Measurements from ENCODE around the gene BTNL8.
"Not testable (repeated sequence)": the region's sequence is repeated elsewhere in the genome, so short reads cannot be mapped to it uniquely, and the experiment has no call there.

The BTNL8 gene

GRCh38 chr5:180885845-180886529, 13.0 kb upstream of the BTNL8 start:
- not testable (repeated sequence) for FAIRE-seq

GRCh38 chr5:180889381-180889780, 9.6 kb upstream of the BTNL8 start:
- FAIRE-seq = no peak

GRCh38 chr5:180895330-180895729, 3.6 kb upstream of the BTNL8 start:
- FAIRE-seq = not testable (repeated sequence)

- no peak for FAIRE-seq
These were observed 1.2 kb downstream of the BTNL8 start for GRCh38 chr5:180900178-180900577.

- no peak for FAIRE-seq
These were observed 2.5 kb downstream of the BTNL8 start for GRCh38 chr5:180901319-180902009.

- no peak for FAIRE-seq
These were observed 9.4 kb downstream of the BTNL8 start for GRCh38 chr5:180908400-180908799.

GRCh38 chr5:180908998-180909731, 10.2 kb downstream of the BTNL8 start:
- FAIRE-seq = no peak

GRCh38 chr5:180909782-180910181, 10.8 kb downstream of the BTNL8 start:
- FAIRE-seq = no peak

- FAIRE-seq = no peak
These were observed 11.2 kb downstream of the BTNL8 start for GRCh38 chr5:180910182-180910581.

GRCh38 chr5:180910735-180911134, 11.8 kb downstream of the BTNL8 start:
- FAIRE-seq = no peak

GRCh38 chr5:180914646-180915045, 15.7 kb downstream of the BTNL8 start:
- no peak for FAIRE-seq

- no peak for FAIRE-seq
These were observed 17.0 kb downstream of the BTNL8 start for GRCh38 chr5:180915924-180916323.

- no peak for FAIRE-seq
These were observed 19.4 kb downstream of the BTNL8 start for GRCh38 chr5:180918380-180918779.

GRCh38 chr5:180920710-180921109, 21.8 kb downstream of the BTNL8 start:
- FAIRE-seq = no peak

GRCh38 chr5:180922932-180923331, 24.0 kb downstream of the BTNL8 start:
- no peak for FAIRE-seq

GRCh38 chr5:180932660-180933059, 33.7 kb downstream of the BTNL8 start:
- no peak for FAIRE-seq

- FAIRE-seq = no peak
These were observed 36.2 kb downstream of the BTNL8 start for GRCh38 chr5:180935203-180935602.

- FAIRE-seq = no peak
These were observed 39.3 kb downstream of the BTNL8 start for GRCh38 chr5:180938294-180938693.

GRCh38 chr5:180950291-180950949, 51.5 kb downstream of the BTNL8 start:
- FAIRE-seq = no peak

- no peak for FAIRE-seq
These were observed 60.7 kb downstream of the BTNL8 start for GRCh38 chr5:180959661-180960060.

GRCh38 chr5:180960209-180960608, 61.2 kb downstream of the BTNL8 start:
- no peak for FAIRE-seq

- FAIRE-seq = no peak
These were observed 70.4 kb downstream of the BTNL8 start for GRCh38 chr5:180969406-180969805.

- FAIRE-seq = no peak
These were observed 71.4 kb downstream of the BTNL8 start for GRCh38 chr5:180970336-180970735.

All from endometrium (tissue), 2 donors.